HepG2 (cell line): ENCODE measurements around the gene DHX30. TPM values are rescaled to one million over a fixed set of nuclear protein-coding genes. Genes with fewer than 3 reads are reported as not detected.

Source experiments
- CTCF ChIP-seq: sonication (generic); formaldehyde crosslinking; IDR thresholded peaks from 2 replicates; pipeline ENCODE4 v1.5.0; 2020; ENCODE audit warnings: mild to moderate bottlenecking, missing genetic modification reagents, moderate library complexity
- FUBP1 ChIP-seq: sonication (generic); formaldehyde crosslinking; IDR thresholded peaks from 2 replicates; pipeline ENCODE4 v1.5.1; 2020; ENCODE audit warnings: missing genetic modification reagents, mild to moderate bottlenecking, borderline replicate concordance
- IRF9 ChIP-seq: sonication (generic); formaldehyde crosslinking; IDR thresholded peaks from 2 replicates; pipeline ENCODE4 v1.8.0; 2022; ENCODE audit warnings: missing genetic modification reagents, mild to moderate bottlenecking, borderline replicate concordance
- KAT8 ChIP-seq: IDR thresholded peaks from 2 replicates; pipeline ENCODE4 v1.6.1; 2016; ENCODE audit warnings: missing genetic modification reagents, missing compliant biosample characterization
- MAFK ChIP-seq, 2 experiments: IDR thresholded peaks in 1 of 2; conservative IDR thresholded peaks in 1 of 2; 2 replicates each; pipeline ENCODE4 v1.6.1; 2011; ENCODE audit warnings: improper control_type of control experiment in 2 of 2, low read length in 2 of 2
- MEF2D ChIP-seq: sonication (generic); formaldehyde crosslinking; IDR thresholded peaks from 2 replicates; pipeline ENCODE4 v1.5.1; 2020; ENCODE audit warnings: mild to moderate bottlenecking, missing genetic modification reagents
- MXD4 ChIP-seq: IDR thresholded peaks from 2 replicates; pipeline ENCODE4 v1.6.1; 2016; ENCODE audit warnings: mild to moderate bottlenecking, missing biosample characterization, missing genetic modification reagents
- PITX1 ChIP-seq: sonication (generic); formaldehyde crosslinking; IDR thresholded peaks from 2 replicates; pipeline ENCODE4 v1.5.1; 2020; ENCODE audit warnings: mild to moderate bottlenecking, missing genetic modification reagents
- TEAD3 ChIP-seq: optimal IDR thresholded peaks from 2 replicates; pipeline ENCODE3; 2016; ENCODE audit warnings: borderline replicate concordance
- ZBTB10 ChIP-seq: sonication (generic); formaldehyde crosslinking; IDR thresholded peaks from 2 replicates; pipeline ENCODE4 v1.4.0; 2020; ENCODE audit warnings: missing genetic modification reagents, borderline replicate concordance
- ZNF362 ChIP-seq: sonication (generic); formaldehyde crosslinking; IDR thresholded peaks from 2 replicates; pipeline ENCODE4 v1.4.0; 2020; ENCODE audit warnings: missing genetic modification reagents, mild to moderate bottlenecking, borderline replicate concordance
- ZNF496 ChIP-seq: sonication (generic); formaldehyde crosslinking; IDR thresholded peaks from 2 replicates; pipeline ENCODE4 v1.8.1; 2023; ENCODE audit warnings: mild to moderate bottlenecking, moderate library complexity, missing genetic modification reagents; ENCODE audit not compliant: insufficient replicate concordance
- ZNF704 ChIP-seq: sonication (generic); formaldehyde crosslinking; IDR thresholded peaks from 2 replicates; pipeline ENCODE4 v1.8.1; 2023; ENCODE audit warnings: mild to moderate bottlenecking, inconsistent platforms, moderate library complexity, missing genetic modification reagents, borderline replicate concordance
- ZSCAN20 ChIP-seq: sonication (generic); formaldehyde crosslinking; IDR thresholded peaks from 2 replicates; pipeline ENCODE4 v1.4.0; 2020; ENCODE audit warnings: missing genetic modification reagents, mild to moderate bottlenecking, borderline replicate concordance
- polyA plus RNA-seq, 8 experiments: library from polyadenylated mRNA; depleted of rRNA in 3 of 8; stranded (reverse) in 7 of 8; unstranded in 1 of 8; fragments of >200 nt; fragmentation: Illumina TruSeq in 4 of 8; extraction: Trizol in 4 of 8; gene quantifications; 2 replicates each; pipeline versions ENCODE4 v1.2.1 to v1.2.3, GENCODE V29; 2011 to 2016; ENCODE audit warnings: low read depth in 4 of 8, missing spikeins in 1 of 8, mixed read lengths in 1 of 8; ENCODE audit not compliant: insufficient read depth in 1 of 8
- total RNA-seq, 5 experiments: library from RNA; depleted of rRNA; stranded (reverse); fragments of >200 nt; fragmentation: Illumina TruSeq; extraction: Trizol; gene quantifications; 2 replicates each; pipeline ENCODE4 v1.2.3, GENCODE V29; 2016; ENCODE audit warnings: low read depth in 1 of 5

DHX30 gene
- total and polyA plus RNA-seq, 2 of the 13 experiments (the other 11 are each of a cell fraction or from before 2014, with no cell fraction given), result 30.6 to 59.4 TPM

GRCh38 chr3:47824541-47825473, 21.9 kb downstream of the DHX30 start (continued):
- TF ChIP-seq CTCF (CRISPR knock-in tag), result peak; percentile 85
- TF ChIP-seq PITX1 (CRISPR knock-in tag), result no peak
- TF ChIP-seq TEAD3 (CRISPR knock-in tag), result peak; percentile 38
- TF ChIP-seq ZNF362 (CRISPR knock-in tag), result peak; percentile 68; the same call in 1 of the 2 replicates
- peak; percentile 80; the same call in 1 of the 2 replicates for TF ChIP-seq ZNF704 (CRISPR knock-in tag)
- TF ChIP-seq FUBP1, result no peak; the same call in 1 of the 2 replicates
- no peak for TF ChIP-seq ZBTB10 (CRISPR knock-in tag)
- TF ChIP-seq ZNF496 (CRISPR knock-in tag), result no peak
- TF ChIP-seq MEF2D, result no peak
- TF ChIP-seq ZSCAN20 (CRISPR knock-in tag), result peak; percentile 89; the same call in 1 of the 2 replicates
- peak; percentile 72 for TF ChIP-seq KAT8 (CRISPR knock-in tag)
- TF ChIP-seq IRF9 (CRISPR knock-in tag), result peak; percentile 93; the same call in 1 of the 2 replicates
- TF ChIP-seq MAFK (conservative IDR thresholded peaks at IDR 0.05 in 1 of 2, IDR thresholded peaks at IDR 0.05 in 1 of 2; ENCODE audit: low read length in 2 of 2), result no peak
- peak; percentile 82 for TF ChIP-seq MXD4
